Uterus (tissue), 4 donors: ENCODE data around the gene MSI2. TPM values are rescaled to one million over a fixed set of nuclear protein-coding genes. Genes with fewer than 3 reads are reported as not detected.

Experiments used
- DNase-seq, 2 donors: peaks; one replicate each; pipeline ENCODE4 v3.0.0-alpha.2; 2019 to 2020
- H3K27ac ChIP-seq, 2 donors: fragments of 200-600 bp; sonication (generic); 1 replicate in 1 of 2; 2 replicates in 1 of 2; pipeline ENCODE4 v1.5.1; 2016 to 2018
- H3K27me3 ChIP-seq, 2 donors: fragments of 200-600 bp; sonication (generic); one replicate each; pipeline ENCODE4 v1.5.1; 2018 to 2019; ENCODE audit warnings: control low read depth in 1 of 2
- H3K36me3 ChIP-seq, 2 donors: fragments of 200-600 bp; sonication (generic); one replicate each; pipeline ENCODE4 v1.5.1; 2019; ENCODE audit warnings: control low read depth in 1 of 2
- H3K4me1 ChIP-seq, 2 donors: fragments of 200-600 bp; sonication (generic); one replicate each; pipeline ENCODE4 v1.5.1; 2018 to 2019; ENCODE audit warnings: control low read depth in 1 of 2
- H3K4me3 ChIP-seq, 2 donors: fragments of 200-600 bp; sonication (generic); 1 replicate in 1 of 2; 2 replicates in 1 of 2; pipeline ENCODE4 v1.5.1; 2018 to 2019; ENCODE audit warnings: mild to moderate bottlenecking in 1 of 2
- H3K9me3 ChIP-seq, 2 donors: fragments of 200-600 bp; sonication (generic); one replicate each; pipeline ENCODE4 v1.5.1; 2019; ENCODE audit warnings: control low read depth in 1 of 2
- POLR2A ChIP-seq, 2 donors: fragments of 450-650 bp; IDR thresholded peaks; one replicate each; pipeline ENCODE4 v1.6.1; 2016; ENCODE audit warnings: antibody characterized with exemption in 2 of 2, mild to moderate bottlenecking in 1 of 2, moderate library complexity in 1 of 2
- intact Hi-C: fragments of 100-400 bp; cut with DNase I; formaldehyde crosslinking; loops from one replicate; pipeline ENCODE4 v1.15.1; 2023; ENCODE audit warnings: low total_unique reads
- total RNA-seq, 4 donors: library from RNA; depleted of rRNA in 3 of 4; stranded (reverse); fragments of >200 nt in 3 of 4; gene quantifications; one replicate each; pipeline versions ENCODE4 v1.1.0 to v1.2.4, GENCODE V29; 2014 to 2023
- TF ChIP-seq, protein P1 (sequence below), 4 experiments: fragments of 200-600 bp in 2 of 4; fragments of 450-650 bp in 2 of 4; sonication (generic) in 2 of 4; IDR thresholded peaks; one replicate each; pipeline ENCODE4 v1.5.1; 2016 to 2019; ENCODE audit warnings: antibody characterized with exemption in 4 of 4, mild to moderate bottlenecking in 2 of 4, moderate library complexity in 1 of 4
- donor health status: DM: yes; HTN: yes; CAD: no.

The MSI2 gene
- total RNA-seq, 4 donors from 2014 or later = 13.2 to 60.8 (median 44.5) TPM

DNA sequence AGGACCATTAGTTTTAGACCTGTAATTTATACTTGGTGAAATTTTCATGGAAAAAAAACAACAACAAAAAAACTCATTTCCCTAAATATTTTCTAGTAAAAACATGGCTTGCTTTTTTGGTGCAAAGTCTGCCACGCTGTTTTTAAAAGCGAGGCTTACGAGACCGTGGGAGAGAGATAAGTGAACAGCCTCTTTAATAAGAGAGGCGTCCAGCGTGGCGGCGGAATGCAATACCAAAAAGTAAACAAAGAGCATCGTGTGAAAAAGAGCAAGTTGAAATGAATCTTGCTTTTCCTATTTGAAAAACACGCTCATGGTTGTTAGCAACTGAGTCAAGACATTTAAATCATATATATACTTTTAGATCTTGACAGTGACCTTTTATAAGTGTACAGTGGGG lies 10.5 kb upstream of the MSI2 start:
- Histone ChIP-seq H3K4me1 (no peaks in the 10 kb centered on the region), H3K4me3 (no peak overlapping the region), H3K27me3 (no peaks in the 10 kb centered on the region), H3K9me3 (no peaks in the 10 kb centered on the region), H3K36me3 (no peaks in the 10 kb centered on the region), H3K27ac (no peak overlapping the region)
- intact Hi-C loops = loop anchor here (5.0 to 10.0 kb wide), 2 partner anchors 427 to 589 kb away; no protein-coding TSS in a partner anchor
- TF ChIP-seq POLR2A (IDR thresholded peaks at IDR 0.05) = no peak
- TF ChIP-seq, protein P1, sequence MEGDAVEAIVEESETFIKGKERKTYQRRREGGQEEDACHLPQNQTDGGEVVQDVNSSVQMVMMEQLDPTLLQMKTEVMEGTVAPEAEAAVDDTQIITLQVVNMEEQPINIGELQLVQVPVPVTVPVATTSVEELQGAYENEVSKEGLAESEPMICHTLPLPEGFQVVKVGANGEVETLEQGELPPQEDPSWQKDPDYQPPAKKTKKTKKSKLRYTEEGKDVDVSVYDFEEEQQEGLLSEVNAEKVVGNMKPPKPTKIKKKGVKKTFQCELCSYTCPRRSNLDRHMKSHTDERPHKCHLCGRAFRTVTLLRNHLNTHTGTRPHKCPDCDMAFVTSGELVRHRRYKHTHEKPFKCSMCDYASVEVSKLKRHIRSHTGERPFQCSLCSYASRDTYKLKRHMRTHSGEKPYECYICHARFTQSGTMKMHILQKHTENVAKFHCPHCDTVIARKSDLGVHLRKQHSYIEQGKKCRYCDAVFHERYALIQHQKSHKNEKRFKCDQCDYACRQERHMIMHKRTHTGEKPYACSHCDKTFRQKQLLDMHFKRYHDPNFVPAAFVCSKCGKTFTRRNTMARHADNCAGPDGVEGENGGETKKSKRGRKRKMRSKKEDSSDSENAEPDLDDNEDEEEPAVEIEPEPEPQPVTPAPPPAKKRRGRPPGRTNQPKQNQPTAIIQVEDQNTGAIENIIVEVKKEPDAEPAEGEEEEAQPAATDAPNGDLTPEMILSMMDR (IDR thresholded peaks at IDR 0.05) = no peak
- DNase-seq = no peak

DNA sequence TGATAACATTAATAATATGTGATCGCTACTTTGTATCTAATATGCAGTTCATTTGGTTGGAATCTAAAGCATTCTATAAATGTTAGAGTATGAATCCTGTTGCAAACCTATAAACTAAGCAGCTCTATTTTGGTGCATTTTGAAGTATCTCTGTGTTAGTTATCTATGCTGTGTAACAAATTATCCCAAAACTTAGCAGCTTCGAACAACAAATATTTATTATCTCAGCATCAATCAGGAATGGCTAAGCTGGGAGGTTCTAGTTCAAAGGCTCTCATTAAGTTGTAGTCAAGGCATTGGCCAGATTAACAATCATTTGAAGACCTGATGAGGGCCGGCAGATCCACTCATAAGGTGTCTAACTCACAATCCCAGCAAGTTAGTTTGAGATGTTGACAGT lies 10.1 kb upstream of the MSI2 start:
- H3K27me3 ChIP-seq = no peaks in the 10 kb centered on the region
- DNase-seq = no peak
- no peaks in the 10 kb centered on the region for H3K9me3 ChIP-seq
- no peaks in the 10 kb centered on the region for H3K4me1 ChIP-seq
- intact Hi-C loops = loop anchor here (5.0 to 10.0 kb wide), 2 partner anchors 426 to 589 kb away; no protein-coding TSS in a partner anchor
- TF ChIP-seq, protein P1 (IDR thresholded peaks at IDR 0.05) = no peak
- TF ChIP-seq POLR2A (IDR thresholded peaks at IDR 0.05) = no peak
- no peak overlapping the region for H3K4me3 ChIP-seq
- H3K36me3 ChIP-seq = no peaks in the 10 kb centered on the region
- no peak overlapping the region for H3K27ac ChIP-seq

DNA sequence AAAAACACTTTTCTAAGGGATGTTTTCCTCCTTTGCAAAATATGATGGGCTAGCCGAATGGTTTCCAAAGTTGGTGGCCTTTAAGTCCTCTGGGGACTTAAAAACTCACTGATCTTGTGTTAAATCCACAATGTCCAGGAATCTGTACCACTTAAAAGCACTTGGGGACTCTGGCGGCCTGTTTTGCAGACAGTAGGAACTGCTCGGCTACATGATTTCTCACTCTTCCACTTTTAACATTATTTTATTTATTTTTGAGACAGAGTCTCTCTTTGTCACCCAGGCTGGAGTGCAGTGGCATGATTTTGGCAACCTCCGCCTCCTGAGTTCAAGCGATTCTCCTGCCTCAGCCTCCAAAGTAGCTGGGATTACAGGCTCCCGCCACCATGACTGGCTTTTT lies 9.1 kb upstream of the MSI2 start:
- Histone ChIP-seq H3K4me3 (no peak overlapping the region), H3K36me3 (no peaks in the 10 kb centered on the region), H3K27ac (no peak overlapping the region), H3K27me3 (no peaks in the 10 kb centered on the region), H3K9me3 (no peaks in the 10 kb centered on the region), H3K4me1 (no peaks in the 10 kb centered on the region)
- no peak for TF ChIP-seq POLR2A (IDR thresholded peaks at IDR 0.05)
- TF ChIP-seq, protein P1 (IDR thresholded peaks at IDR 0.05) = no peak
- intact Hi-C loops = loop anchor here (5.0 to 10.0 kb wide), 2 partner anchors 425 to 588 kb away; no protein-coding TSS in a partner anchor
- no peak for DNase-seq

DNA sequence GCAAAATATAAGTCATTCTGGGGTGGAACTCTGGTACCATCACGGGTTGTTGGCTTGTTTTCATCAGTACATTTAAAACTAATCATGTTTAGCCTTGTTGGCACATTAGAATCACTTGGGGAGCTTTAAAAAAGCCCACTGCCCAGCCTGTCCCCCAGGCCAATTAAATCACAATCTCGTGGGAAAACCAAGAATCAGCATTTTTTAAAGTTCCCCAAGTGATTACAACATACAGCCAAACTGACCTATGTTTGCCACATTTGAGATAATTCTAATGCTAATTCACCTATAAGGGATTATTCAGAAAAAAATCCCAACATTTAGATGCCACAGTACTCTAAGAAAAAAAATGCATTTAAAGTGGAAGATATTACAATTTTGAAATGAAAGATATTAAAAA lies 8.4 kb upstream of the MSI2 start:
- no peak for TF ChIP-seq POLR2A (IDR thresholded peaks at IDR 0.05)
- TF ChIP-seq, protein P1 (IDR thresholded peaks at IDR 0.05) = no peak
- Histone ChIP-seq H3K36me3 (no peaks in the 10 kb centered on the region), H3K27ac (no peak overlapping the region), H3K9me3 (no peaks in the 10 kb centered on the region), H3K4me3 (no peak overlapping the region), H3K4me1 (no peaks in the 10 kb centered on the region), H3K27me3 (no peaks in the 10 kb centered on the region)
- no peak for DNase-seq
- intact Hi-C loops = loop anchor here (5.0 to 10.0 kb wide), 2 partner anchors 424 to 587 kb away; no protein-coding TSS in a partner anchor

DNA sequence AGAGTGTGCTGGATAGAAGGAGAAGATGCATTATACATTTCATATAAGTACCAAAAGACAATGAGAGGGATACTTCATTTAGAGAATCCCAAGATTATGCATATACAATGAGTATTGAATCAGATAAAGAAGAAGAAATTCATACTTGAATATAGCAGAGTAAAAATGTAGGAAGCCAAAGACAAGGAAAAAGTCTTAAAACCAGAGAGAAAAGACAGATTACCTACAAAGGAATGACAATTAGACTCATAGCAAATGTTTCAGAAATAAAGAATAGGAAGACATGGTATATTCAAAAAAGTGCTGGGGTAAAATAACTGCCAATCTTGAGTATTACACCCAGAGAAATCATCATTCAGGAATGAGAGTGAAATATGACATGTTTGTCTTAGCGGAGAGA lies 6.8 kb upstream of the MSI2 start:
- Histone ChIP-seq H3K9me3 (no peaks in the 10 kb centered on the region), H3K4me1 (no peaks in the 10 kb centered on the region), H3K27me3 (no peaks in the 10 kb centered on the region), H3K27ac (no peak overlapping the region), H3K4me3 (no peak overlapping the region), H3K36me3 (no peaks in the 10 kb centered on the region)
- TF ChIP-seq POLR2A (IDR thresholded peaks at IDR 0.05) = no peak
- TF ChIP-seq, protein P1 (IDR thresholded peaks at IDR 0.05) = no peak
- intact Hi-C loops = loop anchor here (5.0 to 10.0 kb wide), 2 partner anchors 423 to 585 kb away; no protein-coding TSS in a partner anchor
- no peak for DNase-seq
